T-helper 9 cell (primary cell): ENCODE measurements around the gene BABAM2.
"Not testable (repeated sequence)": the region's sequence is repeated elsewhere in the genome, so short reads cannot be mapped to it uniquely, and the experiment has no call there.

Experiments used
- DNase-seq: peaks from one replicate; pipeline ENCODE4 v3.0.0-alpha.2; 2020

The BABAM2 gene

DNA sequence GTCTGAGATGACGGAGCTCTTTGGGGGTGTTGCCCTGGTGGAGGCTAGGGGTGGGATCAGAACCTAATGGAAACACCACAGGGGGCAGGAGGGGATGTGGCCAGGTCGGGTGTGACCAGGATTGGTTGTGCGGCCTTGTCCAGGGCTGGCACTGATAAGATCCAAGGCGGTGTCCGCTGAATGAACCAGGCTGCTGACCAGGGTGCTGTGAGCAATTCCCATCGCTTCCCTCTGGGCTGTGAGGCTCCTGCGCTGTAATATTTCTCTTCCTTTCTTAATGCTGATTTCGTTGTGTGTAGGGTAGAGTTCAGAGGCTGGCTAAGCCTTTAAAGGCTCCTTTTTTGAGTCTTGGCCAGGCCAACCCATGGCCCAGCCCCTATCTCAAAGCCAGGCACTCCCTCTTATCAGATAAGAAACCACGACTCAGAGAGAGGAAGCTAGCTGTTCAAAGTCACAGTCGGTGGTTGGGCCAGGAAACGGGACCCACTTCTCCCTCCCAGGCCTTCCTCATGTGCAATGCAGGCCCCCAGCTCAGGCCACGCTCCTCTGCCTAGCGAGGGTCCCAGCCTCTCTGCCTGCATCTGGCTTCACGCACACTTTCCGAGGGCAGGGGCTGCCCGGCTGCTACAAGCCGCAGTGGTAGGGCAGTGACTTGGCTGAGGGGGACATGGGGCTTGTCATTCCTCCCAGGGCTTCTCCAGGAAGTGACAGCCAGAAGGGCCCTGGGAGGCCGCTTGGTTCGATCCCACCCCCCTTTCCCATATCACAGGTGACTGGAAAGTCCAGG is 476.2 kb downstream of the BABAM2 start:
- peak; percentile 51 for DNase-seq

DNA sequence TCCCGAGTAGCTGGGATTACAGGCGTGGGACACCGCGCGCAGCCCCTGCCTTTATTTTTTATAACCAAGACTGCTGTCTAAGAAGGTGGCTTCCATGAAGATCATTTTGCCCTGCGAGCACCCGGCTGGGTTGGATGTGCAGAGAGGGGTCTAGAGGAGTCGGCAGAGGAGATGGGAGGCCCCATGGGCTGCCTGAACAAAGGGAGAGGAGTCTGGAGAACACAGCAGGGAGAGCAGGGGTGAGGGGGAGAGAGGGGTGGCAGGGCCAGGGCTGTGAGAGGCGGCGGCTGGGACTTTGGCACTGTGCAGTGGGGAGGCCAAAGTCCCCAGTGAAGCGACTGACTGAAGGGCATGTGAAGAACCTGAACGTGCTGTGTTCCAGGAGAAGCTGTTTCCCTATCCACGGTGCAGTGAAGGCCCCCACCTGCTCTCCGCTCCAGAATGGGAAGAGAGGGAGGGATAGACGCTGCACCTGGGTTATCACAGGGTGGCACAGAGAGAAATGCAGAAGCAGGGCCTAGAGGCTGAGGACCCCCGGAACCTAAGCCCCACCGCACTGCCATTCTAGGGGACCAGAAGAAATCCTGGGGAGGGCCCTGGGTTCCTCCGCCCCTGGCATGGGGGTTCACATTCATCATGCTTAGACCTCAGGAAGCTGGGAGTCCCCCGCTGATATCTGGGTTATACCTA is 477.3 kb downstream of the BABAM2 start:
- DNase-seq: no peak

DNA sequence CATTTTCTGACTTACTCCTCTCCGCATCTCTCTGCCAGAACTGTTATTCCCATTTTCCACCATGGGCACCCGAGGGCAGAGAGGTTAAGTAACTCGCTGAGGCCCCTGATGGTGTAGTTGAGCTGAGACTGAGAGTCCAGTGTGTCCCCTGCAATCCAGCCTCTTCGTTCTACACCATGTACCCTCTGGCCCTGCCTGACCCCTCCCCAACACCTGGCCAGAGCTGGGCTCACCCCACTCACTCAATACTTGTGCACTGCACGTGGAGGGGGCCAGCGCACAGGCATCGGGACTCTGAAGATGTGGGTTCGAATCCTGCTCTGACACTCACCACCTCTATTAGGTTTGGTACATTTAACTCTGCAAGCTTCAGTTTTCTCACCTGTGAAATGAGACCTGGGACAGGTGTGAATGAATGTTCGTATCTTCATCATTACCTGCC is 477.8 kb downstream of the BABAM2 start:
- no peak for DNase-seq

DNA sequence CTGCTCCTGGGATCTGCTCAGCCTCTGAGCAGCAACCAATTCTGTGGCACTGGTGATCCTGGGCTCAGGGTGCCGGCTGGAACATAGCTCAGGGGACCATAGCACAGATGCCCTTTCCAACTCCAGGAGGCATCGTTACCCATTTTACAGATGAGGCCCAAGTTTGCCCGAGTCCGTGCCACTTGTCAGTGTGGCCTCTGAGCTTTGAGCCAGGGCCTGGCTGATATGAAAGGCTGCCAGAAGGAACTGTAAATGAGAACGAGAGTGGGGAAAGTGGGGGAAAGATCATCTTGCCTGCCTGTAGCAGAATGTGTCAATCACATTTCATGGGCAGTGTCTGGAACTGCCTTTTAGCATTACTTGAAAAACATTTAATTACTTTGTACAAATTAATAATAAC is 478.8 kb downstream of the BABAM2 start:
- DNase-seq: no peak

DNA sequence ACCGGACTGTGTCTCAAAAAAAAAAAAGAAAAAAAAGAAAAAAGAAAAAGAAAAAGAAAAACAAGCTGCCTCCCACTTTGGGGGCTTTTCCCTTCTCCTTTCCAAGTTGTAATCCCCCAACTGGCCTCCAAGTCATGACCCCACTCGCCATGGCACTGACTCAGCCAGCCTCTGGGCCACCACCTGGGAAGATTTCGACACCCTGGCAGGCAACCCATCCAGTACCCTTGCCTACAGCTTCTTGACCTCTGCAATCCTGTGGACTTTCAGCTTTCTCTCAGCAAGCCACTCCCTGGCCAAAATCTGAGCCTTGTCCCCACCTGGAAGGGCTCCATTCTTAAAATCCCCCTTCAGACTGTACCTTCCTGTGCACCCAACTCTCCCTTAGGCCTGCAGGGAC is 479.8 kb downstream of the BABAM2 start:
- DNase-seq: no peak

DNA sequence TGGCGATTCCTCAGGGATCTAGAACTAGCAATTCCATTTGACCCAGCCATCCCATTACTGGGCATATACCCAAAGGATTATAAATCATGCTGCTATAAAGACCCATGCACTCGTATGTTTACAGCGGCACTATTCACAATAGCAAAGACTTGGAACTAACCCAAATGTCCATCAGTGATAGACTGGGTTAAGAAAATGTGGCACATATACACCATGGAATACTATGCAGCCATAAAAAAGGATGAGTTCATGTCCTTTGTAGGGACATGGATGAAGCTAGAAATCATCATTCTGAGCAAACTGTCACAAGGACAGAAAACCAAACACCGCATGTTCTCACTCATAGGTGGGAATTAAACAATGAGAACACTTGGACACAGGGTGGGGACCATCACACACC is 481.2 kb downstream of the BABAM2 start:
- not testable (repeated sequence) for DNase-seq

DNA sequence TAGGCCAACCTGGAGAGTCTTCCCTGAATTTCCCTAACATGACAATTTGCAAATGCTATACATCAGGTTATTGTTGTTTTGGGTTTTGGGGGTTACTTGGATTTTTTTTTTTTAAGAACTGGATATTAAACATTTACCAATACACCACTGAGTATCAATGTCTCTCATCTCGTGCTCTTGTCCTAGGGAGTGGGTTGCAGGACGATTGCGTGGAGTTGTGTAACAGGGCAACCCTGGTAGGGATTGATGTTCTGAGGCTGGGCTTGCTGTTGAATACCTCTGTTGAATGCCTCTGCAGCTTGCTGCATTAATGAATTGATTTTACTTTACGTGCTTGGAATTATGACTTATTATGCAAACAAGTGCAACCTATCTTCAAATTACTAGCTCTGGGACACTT is 483.3 kb downstream of the BABAM2 start:
- DNase-seq: no peak

DNA sequence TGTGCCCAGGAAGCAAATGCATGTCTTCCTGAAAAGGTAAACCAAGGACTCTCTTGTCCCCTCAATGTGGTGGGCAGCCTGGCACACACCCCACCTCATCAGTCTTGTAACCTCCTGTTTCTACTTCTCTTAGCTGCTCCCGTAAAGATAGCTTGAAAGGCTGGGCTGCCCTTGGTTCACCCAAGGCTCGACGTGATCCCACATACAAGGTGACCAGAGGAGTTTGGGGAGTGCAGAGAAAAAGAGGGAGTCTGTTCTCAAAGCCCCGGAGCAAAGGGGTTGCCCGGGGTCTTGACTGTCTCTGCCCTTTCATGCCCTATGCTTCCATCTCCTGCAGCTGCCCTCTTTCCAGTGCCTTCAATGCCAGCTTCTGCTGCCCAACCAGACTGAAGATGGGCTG is 483.8 kb downstream of the BABAM2 start:
- no peak for DNase-seq

DNA sequence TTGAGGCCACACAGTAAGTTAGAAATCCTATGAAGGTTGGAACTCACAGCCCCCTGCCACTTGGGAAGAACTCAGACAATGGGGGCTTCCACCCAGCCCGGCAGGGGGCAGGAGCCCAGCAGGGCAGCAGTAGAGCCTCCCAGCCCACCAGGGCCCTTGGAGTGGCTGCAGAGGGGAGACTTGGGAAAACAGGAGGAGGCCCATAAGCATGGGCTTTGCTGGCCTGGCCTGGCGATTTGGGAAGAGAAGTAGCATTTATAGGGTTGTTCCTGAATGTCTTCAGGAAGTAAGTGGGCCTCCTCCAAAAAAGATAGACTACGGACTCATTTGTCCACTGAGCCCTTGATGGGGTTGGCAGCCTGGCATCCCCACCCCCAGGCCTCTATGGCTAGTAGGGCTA is 484.7 kb downstream of the BABAM2 start:
- no peak for DNase-seq

DNA sequence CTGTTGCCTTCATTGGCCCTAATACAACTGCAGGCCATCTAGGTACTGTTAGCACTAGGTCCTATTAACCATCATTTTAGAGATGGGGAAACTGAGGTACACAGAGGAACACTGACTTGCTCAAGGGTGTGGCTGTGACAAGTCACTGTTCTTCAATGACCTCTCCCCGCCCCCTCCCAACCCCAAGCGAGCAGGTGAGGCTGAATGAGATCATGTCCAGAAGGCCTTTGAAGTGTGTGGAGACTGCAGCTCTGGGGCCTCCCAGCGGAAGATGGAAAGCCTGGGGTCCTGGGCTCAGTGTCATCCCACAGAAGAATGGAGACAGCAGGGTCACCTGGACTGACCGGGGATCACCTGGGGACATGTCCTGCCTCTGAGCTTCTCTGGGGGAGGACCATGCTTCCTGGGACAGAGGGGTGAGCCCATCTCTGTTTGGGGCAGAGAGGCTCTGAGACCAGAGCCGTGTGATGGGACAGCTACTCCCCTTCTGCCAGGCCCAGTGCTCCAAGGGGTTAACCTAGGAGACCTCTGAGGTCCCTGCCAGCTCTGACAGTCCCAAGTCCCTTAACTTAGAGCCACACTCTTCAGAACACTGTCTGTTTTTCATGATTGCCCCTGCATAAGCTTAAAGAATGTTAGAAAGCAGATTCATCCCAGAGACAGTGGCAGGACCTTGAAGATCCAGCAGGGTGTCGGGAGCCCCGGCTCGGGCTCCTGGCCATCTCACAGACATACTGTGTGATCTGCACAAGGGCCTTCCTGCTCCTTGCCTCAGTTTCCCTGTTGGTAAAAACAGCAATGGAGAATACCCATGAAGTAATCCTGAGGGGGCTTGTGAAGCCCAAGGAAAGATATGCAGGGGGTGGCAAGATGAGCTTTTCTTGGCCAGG is 485.5 kb downstream of the BABAM2 start:
- no peak for DNase-seq

DNA sequence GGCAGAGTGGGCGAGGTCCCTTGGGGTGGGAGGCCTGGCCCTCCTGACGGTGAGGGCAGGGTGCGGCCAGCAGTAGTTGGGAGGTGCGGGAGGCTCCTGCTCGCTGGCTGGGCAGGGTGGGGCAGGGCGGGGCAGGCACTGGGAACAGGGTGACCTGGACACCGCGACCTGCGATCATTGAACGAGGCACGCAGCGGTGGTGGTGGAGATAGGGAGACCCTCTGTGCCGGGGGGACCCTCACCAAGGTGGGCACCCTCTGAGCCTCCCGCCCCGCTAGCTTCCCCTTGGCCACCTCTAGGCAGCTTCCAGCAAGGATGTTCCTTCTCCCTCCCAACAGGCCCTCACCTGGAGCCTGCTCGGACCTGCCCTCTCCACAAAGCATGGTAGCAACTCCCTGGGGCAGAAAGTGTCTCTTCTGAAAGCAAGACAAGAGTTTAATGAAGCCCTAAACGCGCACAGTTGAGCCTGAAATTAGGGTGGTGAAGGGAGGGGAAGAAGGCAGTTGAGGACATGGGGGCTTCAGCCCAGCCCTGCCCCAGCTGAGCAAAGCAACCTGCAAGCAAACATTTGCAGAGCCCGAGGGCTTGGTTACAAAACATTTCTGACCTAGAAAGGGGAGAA is 486.8 kb downstream of the BABAM2 start:
- no peak for DNase-seq

DNA sequence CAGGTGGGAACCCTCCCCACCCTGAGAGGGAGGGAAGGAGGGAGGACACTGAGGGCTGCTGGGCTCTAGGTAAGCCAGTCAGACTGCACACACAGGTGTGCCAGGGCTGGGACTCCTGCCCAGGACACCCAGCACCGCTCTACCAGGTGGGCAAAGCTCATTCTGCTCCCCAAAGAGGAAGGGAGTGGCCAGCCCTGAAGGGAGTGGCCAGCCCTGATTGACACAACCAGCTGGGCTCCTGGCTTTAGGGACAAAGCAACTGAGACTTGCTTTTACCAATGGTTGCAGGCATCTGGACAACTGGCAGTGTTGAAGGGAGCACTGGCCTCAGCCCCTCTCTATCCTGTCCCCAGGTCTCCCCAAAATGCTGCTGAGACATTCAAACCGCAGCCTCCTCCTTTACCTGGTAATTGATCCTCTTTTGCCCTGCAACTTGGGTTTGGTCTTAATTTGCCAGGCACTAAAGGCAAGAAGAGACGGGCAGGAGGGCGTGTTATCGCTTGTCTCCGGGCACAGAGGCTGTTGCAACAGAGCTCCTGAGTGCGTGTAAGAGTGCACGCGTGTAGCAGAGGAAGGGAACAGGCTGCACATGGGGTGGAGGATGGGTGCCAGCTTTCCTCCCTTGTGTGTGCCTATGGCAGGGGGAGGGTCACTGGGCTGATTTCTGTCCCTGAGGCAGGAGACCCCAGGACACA is 487.6 kb downstream of the BABAM2 start:
- DNase-seq: no peak

DNA sequence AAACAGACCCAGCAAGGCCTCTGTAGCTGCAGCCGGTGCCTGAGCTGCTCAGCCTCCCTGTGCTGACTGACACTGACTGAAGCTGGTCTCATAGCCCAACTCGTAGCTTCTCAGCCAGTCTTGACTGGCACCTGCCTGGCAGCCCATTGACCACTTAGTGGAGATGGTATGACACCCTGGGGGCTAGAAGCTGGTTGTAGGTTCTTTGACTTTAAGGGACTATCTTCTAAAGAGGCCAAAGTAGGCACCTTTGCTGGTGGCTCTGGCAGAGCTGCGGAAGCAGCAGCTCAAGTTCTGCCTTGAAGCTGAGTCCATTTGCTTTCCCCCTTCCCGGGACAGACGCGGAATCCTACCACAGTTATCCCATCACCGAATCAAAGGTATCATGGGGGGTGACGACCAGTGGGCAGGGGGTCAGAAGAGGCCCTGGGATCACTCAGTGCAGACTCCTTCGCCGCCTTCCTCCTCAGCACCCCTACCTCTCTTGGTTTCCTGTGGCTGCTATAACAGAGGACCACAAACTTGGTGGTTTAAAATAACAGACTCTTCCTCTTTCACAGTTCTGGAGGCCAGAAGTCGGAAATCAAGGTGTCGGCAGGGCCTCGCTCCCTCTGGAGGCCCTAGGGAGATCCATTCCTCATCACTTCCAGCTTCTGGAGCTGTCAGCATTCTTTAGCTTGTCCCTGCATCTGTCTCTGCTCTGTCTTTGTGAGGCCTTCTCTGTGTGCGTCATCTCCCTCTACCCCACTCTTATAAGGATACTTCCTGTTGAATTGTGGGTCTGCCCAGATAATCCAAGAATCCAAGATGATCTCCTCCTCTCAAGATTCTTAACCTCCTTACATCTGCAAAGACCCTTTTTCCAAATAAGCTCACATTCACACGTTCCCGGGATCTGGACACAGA is 488.4 kb downstream of the BABAM2 start:
- no peak for DNase-seq

DNA sequence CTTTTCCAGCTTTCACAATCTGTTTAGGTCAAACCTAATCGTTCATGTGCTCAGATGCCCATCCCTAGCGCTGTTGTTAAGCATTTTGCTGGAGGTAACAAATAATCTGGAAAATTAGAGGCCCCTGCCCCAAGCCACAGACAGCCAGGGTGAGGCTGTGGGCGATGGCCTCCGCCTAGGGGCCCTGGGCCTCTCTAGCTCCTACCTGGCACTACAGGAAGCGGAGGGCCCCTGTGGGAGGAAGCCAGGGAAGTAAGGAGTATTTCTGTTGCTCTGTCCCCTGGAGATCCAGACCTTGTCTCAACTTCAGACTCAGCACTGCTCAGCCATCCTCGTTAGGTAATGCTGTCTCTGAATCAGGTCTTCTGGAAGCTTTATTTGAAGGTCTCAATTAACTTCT is 489.7 kb downstream of the BABAM2 start:
- DNase-seq: no peak

DNA sequence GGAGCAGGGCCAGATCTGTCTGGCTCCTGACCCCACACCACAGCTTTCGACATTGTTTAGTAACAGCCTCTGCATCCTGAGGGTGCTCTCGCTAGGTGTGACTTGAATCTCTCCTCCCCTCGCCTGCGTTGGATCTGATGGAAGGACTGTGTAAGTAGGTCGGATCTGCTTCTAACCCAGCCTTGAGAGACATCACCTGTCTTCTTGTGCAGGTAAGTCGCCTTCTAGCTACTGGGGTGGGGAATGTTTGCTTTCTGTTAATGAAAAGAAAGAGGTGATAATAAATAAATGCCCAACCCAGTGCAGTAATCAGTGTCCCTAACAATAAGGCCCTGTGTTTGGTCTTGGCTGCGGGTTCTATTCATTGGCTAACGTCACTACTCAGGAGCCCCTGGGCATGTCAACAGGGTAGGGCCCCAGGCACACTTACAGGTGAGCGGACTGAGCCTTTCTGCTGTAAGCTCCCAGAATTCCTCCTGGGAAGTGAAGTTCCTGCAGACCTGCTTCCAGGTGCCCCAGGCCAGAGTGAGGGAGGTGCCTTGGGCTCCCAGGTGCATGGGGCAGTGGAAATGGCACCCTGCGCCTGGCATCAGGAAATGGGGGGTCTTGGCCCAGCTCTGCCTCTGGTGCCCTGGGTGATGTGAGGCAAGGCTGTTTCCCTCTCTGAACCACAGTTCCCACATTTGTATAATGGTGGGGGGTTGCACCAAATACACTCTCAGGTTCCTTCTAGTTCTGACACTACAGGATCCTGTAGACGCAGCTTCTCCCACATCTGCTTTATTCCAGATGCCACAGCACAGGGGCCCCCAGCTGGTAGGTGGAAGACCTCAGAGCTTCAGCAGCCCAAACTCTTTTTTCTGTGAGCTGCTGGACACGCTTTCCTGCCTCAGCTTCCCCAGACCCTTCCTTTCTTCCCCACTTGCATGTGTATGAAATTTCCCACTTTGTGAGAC is 491.0 kb downstream of the BABAM2 start:
- DNase-seq: no peak

DNA sequence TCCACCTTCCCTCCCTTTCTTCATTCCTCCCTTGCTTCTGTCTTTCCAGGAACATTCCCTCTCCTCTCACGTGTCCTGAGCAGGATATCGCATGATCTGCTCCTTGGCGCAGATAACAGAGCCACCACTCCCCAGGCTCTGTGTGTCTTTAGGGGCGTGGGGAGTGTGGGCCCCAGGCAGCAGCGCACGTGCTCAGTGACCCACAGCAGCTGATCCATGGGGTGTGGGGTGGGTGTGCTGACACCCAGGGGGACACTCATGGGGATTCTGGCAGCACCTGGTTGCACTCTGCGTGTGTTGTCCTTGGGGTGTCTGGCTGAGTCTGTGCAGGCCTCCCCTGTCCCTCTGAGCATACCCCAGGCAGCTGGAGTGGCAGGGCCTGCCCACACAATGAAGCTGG is 492.2 kb downstream of the BABAM2 start:
- DNase-seq: no peak

DNA sequence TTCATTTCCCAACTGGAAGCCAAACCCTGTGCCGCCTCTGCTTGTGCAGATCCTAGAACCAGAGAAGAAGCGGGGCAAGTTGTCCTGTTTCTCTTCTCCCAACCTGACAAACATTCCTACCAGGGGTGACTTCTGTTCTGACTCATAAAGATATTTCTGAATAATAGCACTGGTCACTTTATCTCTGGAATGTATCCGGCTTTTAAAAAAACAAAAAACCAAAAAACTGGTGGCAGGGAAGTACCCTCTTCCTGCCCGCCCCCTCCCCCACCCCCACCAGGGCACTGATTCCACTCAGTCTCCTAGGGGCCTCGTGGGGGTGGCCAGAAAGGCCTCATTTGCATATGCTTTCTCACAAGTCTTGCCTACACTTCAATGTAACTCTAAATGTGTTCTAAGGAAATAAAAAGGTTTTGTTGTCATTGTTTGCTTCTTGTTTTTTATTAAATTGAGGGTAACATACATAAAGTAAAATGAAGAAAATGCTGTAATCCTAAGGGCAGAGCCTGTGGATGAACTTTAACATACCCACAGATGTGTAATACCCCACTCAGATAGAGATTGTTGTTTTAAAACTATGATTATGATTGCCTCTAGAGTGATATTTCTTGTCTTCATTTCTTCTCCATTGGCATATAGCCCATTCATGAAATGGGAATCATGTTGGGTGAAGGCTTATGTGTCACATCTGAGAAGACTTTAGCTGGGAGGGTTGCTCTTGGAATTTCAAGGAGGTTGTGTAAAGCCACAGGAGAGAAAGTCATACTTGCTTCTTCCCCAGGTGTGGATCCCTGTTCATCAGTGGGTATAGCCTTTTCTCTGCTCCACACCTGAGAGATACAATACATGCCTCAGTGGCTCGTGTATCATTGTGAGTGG is 496.8 kb downstream of the BABAM2 start:
- DNase-seq: no peak
